SJCRH30 (cell line): ENCODE measurements around the gene GJC2. TPM values are rescaled to one million over a fixed set of nuclear protein-coding genes. Genes with fewer than 3 reads are reported as not detected.

ENCODE experiments used
- DNase-seq, 2 experiments: peaks; one replicate each; pipeline ENCODE4 v3.0.0-alpha.2; 2015 to 2020
- H3K27ac ChIP-seq: fragments of 250-450 bp; sonication (Bioruptor Pico); 2 replicates; pipeline ENCODE4 v1.5.1; 2020; ENCODE audit warnings: mild to moderate bottlenecking, moderate library complexity
- H3K27me3 ChIP-seq: fragments of 250-450 bp; sonication (Bioruptor Pico); 2 replicates; pipeline ENCODE4 v1.5.1; 2020; ENCODE audit warnings: mild to moderate bottlenecking, moderate library complexity
- H3K36me3 ChIP-seq: fragments of 250-450 bp; sonication (Bioruptor Pico); 2 replicates; pipeline ENCODE4 v1.5.1; 2020; ENCODE audit warnings: mild to moderate bottlenecking, moderate library complexity
- H3K4me1 ChIP-seq: fragments of 250-450 bp; sonication (Bioruptor Pico); 2 replicates; pipeline ENCODE4 v1.5.1; 2020; ENCODE audit warnings: mild to moderate bottlenecking, moderate library complexity
- H3K4me3 ChIP-seq: fragments of 250-450 bp; sonication (Bioruptor Pico); 2 replicates; pipeline ENCODE4 v1.5.1; 2020; ENCODE audit warnings: mild to moderate bottlenecking, moderate library complexity
- H3K9me3 ChIP-seq: fragments of 250-450 bp; sonication (Bioruptor Pico); replicated peaks from 2 replicates; pipeline ENCODE4 v1.5.1; 2020; ENCODE audit warnings: mild to moderate bottlenecking, moderate library complexity
- total RNA-seq: library from RNA; depleted of rRNA; stranded (reverse); fragments of >200 nt; shearing (Covaris generic); gene quantifications from 2 replicates; pipeline ENCODE4 v1.2.3, GENCODE V29; 2014; rRNA removed

The GJC2 gene
- 0.43 and 0.59 TPM in 2 replicates for total RNA-seq

DNA sequence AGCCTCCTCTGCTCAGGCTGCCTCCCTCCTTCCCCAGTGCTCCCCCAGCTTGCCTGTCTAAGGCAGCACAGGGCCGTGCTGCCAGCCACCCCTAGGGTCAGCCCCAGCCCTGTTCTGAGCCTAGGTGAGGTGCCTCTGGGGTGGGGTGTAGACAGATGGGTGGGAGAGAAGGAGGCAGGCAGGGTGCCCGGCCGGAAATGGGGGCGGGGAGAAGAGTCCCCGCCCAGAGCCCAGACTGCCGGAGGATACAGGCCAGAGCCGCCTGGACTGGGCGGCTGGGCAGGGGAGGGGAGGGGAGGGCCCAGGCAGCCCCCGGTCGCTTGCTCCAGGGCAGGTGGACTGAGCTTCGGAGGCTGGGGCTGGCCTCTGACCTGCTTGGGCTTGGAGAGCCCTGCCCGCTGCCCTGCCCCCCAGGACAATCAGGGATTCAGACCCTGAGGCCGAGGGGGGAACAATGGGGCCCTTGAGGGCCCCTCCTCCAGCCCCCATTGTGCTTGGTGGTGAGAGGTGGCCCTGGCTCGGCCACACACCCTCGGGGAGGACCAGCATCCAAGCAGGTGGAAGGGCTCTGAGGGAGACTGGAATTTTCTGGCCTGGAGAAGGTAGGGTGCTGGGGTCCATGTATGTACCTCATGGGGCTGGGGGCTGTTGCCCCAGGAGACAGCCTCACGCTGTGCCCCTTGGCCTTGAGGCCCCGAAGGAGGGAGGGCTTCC is at the start of gene GJC2:
TSS of gene GJC2 (plus strand) at position 525 of the 714 bp plus-strand sequence. CDS start 7,829 bp downstream, outside the sequence.
- DNase-seq = peak in 1 of 2 experiments; percentile 31
- H3K4me1 ChIP-seq = peaks cover 6% of the 10 kb centered on the region; the same call in 1 of the 2 replicates
- 0 out of 2 replicates have a peak, but pooled peaks cover 4% of the 10 kb centered on the region for H3K36me3 ChIP-seq
- H3K4me3 ChIP-seq = no peak within 1 kb of the TSS
- no peak within 1 kb of the TSS for H3K27ac ChIP-seq
- H3K27me3 ChIP-seq = no peaks in the 10 kb centered on the region
- H3K9me3 ChIP-seq = no peaks in the 10 kb centered on the region

DNA sequence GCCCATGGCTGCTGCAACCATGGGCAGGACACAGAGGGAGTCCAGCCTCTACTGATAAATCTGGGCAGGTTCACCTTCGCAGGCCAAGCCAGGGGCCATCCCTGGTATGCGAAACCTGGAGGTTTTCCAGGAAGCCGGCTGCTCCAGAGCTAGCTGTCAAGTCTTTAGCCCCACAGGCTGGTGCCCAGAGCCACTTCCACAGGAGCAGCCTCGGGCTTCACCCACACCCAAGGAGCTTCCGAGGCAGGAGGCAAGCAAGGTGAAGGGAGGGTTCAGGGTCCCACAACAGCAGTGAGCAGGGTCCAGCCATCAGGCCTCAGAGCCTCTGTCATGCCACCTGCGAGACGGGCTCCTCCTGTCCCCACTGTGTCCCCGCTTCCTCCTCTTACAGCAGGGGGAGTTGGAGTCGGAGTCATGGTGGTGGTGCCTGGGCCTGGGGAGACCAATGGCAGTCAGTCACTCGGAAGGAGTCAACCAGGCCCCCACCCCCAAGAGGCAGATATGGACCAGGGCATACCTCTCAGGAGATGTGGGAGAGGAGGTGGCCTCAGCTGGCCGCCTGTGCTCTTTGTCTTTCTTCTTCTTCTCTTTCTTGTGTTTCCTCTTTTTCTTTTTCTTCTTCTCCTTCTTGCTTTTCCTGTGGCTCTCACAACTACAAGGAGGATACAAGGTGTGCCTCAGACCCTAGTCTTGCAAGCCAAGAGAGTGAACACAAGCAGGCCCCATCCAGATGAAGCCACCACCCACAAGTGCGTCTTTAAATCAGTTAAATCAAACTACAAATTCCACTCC is 48.7 kb upstream of the GJC2 start:
- DNase-seq = peak in 1 of 2 experiments; percentile 11
- H3K27me3 ChIP-seq = no peaks in the 10 kb centered on the region
- no peak overlapping the region for H3K4me3 ChIP-seq
- no peaks in the 10 kb centered on the region for H3K4me1 ChIP-seq
- H3K9me3 ChIP-seq = no peaks in the 10 kb centered on the region
- no peak overlapping the region for H3K27ac ChIP-seq
- peaks cover 57% of the 10 kb centered on the region for H3K36me3 ChIP-seq

DNA sequence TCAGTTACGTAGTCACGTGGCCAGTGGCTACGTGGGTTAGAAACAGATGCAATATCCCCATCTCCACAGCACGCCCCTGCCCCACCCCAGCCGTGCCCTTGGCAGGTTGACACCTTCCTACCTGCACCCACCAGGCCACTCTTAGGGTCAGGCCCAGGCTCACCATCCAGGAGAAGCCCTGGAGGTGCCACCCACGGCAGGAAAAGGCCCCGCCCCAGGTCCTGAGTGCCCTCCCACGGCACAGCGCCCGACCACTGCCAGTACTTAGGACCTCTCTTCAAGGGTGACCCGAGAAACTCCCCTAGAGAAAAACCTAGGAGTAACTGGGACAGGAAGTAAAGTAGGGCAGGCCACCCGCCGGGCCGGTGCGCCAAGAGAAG is 48.1 kb upstream of the GJC2 start:
- no peak for DNase-seq
- H3K27ac ChIP-seq = no peak overlapping the region
- no peak overlapping the region for H3K4me3 ChIP-seq
- H3K9me3 ChIP-seq = no peaks in the 10 kb centered on the region
- no peaks in the 10 kb centered on the region for H3K27me3 ChIP-seq
- H3K4me1 ChIP-seq = no peaks in the 10 kb centered on the region
- peaks cover 51% of the 10 kb centered on the region for H3K36me3 ChIP-seq

DNA sequence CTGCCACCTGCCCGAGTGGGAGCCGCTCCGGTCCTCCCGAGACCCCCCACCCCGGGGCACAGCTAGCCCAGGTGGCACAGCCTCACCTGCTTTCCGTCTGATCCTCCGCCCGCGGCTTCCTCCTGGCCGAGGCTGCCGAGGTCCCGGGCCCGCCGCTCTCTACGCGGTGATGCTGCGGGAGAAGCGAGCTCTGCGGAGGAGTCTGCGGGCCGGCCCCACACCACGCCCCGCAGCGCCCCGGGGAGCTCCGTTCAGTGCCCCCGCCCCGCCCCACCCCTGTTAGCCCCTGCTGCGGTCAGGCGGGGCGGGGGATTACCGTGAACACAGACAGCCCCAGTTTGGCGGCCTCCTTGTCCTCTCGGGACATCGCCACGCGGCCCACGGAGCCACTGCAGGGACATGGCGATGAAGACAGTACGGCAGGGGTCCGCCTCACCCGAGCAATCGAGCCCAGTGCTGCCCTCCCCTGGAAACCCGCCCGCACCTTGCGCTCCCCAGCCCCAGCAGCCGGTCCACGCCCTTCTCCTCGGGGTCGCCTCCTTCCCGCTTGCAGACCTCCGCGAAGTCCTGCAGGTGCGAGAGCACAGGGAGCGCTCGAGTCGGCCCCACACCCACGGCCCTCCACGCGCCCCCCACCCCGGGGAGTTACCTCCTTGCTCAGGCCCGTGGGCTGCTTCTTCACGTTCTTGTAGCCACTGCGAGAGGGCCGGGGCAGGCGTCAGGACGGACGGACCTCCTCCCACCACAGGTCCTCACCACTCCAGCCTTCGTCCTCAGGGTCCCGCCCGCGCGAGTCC is 47.5 kb upstream of the GJC2 start:
- Histone ChIP-seq H3K27me3 (no peaks in the 10 kb centered on the region), H3K4me1 (no peaks in the 10 kb centered on the region), H3K4me3 (peak overlapping the region; percentile 78), H3K36me3 (peaks cover 45% of the 10 kb centered on the region), H3K27ac (no peak overlapping the region), H3K9me3 (no peaks in the 10 kb centered on the region)
- peak in 1 of 2 experiments; percentile 44 for DNase-seq

DNA sequence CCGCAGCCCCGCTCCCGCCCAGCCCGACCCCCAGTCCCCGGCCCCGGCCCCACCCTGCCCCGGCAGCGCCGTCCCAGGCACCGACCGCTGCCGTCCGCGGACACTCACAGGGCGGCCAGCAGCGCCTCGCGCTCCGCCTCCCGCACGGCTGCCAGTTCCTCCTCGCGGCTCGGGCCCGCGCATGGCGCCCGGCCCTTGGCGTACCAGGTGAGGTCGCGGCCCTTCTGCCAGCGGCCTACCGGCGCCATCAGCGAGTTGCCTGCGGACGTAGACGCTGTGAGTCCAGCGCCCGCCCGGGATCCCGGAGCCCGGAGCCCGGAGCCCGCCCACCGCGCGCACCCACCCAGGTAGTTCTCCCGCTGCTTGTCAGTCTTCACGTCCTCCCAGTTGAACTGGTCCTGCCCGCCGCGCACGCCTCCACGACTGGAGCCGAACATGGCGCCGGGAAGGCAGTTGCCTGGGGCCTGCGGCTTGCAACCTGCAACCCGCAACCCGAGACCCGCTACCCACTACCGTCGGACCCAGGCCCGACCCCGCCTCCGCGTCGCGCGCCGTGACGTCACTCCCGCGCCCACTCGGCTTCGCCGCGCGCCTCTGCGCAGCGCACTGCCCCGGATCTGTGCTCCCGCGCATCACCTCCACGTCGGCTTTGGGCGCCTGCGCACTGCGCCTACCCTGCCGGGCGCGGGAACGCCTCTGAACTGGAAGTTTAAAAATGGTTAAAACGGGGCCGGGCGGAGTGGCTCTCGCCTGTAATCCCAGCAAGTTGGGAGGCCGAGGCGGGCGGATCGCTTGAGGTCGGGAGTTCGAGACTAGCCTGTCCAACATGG is 46.7 kb upstream of the GJC2 start, which contains the start of gene C1orf35:
TSS of gene C1orf35 (minus strand) at position 535 of the 830 bp plus-strand sequence. CDS start at position 437, 98 bp downstream.
- Histone ChIP-seq H3K27ac (peak within 1 kb of the TSS; percentile 46), H3K27me3 (no peaks in the 10 kb centered on the region), H3K4me3 (peak within 1 kb of the TSS; percentile 78), H3K9me3 (no peaks in the 10 kb centered on the region), H3K36me3 (peaks cover 37% of the 10 kb centered on the region), H3K4me1 (no peaks in the 10 kb centered on the region)
- peak; percentile 96 to 97 for DNase-seq

DNA sequence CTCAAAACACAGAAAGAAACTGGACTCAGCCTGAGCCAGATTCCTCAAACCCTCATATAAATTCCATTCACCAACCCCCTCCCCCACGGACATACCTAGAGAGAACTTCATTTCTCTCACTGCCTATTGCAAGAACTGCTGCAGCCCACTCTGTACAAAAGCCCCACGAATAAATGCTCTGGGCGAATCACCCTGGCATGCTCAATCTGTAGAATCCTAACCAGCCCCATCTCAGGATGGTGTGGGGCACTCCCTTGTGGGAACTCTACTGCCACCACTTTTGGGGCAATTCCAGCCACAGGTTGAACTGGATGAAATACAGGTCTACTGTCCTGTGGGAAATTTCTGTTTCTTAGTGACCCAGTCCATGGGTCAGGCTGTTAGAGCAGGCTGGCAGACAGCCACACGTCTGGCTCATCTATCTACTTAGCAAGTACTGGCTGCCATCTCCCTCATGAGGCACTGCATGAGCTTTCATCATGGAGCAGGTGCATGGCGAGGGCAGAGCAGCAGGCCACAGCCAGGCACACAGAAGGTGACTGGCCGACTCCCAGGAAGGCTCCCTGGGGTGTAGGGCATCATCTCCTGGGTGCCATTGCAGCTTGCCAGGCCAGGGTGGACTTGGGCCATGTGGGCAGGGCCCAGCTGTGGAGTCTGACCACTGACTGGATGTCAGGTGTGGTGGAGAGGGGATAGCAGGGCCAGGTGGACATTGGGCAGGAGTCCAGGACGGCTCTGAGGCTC is 45.0 kb upstream of the GJC2 start:
- H3K4me3 ChIP-seq = no peak overlapping the region
- no peaks in the 10 kb centered on the region for H3K27me3 ChIP-seq
- peaks cover 22% of the 10 kb centered on the region for H3K36me3 ChIP-seq
- no peak for DNase-seq
- H3K27ac ChIP-seq = no peak overlapping the region
- no peaks in the 10 kb centered on the region for H3K4me1 ChIP-seq
- H3K9me3 ChIP-seq = no peaks in the 10 kb centered on the region

DNA sequence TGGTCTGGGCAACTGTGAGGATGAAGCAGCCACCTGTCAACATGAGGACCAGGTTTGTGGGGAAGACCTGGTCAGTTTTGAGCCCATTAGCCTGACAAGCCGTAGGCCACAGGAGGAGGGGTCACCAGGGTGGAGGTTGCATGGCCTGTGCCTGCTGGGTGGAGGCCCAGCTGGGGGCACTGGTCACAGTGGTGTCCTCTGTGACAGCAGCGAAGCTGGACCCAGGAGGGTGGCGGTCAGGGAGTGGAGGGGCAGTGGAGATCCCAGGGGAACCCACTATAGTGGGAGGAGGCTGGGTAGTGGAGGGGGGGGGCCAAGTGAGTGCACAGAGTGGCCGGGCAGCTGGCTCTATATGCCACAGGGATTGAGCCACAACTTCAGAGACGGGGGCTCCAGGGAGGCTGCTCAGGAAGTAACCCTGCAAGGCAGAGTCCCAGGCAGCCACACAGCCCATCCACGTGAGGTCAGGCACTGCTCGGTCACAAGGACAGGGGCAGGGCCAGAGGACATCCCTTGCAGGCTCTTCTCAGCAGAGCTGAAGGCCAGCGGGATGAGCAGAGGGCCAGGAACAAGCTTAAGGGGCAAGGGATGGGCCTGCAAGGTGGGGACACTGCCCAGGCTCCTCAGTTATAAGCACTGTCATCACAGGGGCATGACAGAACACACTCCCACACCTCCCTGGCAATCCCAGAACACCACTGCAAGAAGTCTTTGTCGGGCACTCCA is 44.3 kb upstream of the GJC2 start:
- H3K36me3 ChIP-seq = peaks cover 14% of the 10 kb centered on the region
- no peaks in the 10 kb centered on the region for H3K27me3 ChIP-seq
- H3K9me3 ChIP-seq = no peaks in the 10 kb centered on the region
- no peak overlapping the region for H3K4me3 ChIP-seq
- DNase-seq = no peak
- H3K4me1 ChIP-seq = peaks cover 3% of the 10 kb centered on the region
- H3K27ac ChIP-seq = no peak overlapping the region

DNA sequence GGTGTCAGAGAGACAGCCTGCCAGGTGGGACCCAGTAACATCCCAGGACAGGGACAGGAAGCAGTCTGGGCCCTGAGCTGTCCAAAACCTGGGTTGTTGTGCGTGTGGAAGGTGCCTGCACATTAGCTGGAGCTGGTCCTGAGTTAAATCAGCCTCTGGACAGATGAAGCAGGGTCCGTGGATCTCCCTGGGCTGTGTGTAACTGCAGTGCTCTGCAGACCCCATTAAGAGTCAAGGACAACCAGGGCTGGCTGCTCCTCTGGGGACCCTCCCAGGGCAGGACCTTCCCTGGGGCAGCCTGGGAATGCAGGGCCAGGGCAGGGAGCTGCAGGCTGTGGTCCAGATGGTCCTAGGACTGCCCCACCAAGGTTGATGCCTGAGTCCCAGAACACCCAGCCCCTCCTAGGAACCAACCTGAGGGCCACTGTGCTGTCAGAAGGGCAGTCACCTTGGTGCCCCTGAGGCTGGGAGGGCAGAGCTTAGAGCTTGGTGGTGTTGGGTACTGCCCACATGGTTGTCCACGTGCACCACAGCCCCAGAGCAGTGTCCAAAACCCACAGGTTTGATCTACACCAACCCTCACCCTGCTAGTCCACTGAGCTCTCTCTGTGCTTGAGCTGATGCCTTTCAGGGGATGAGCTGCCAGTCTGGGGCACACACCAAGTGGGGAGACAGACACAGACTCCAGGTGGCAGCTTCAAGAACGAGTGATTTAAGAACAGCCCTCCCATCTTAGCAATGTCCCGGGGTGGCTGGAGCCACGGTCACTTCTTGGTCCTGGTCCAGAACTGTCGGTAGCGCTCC is 43.5 kb upstream of the GJC2 start:
- DNase-seq = no peak

GRCh38 chr1:228106800-228107054 is 43.0 kb upstream of the GJC2 start:
- H3K9me3 ChIP-seq = no peaks in the 10 kb centered on the region
- no peaks in the 10 kb centered on the region for H3K27me3 ChIP-seq
- H3K36me3 ChIP-seq = 0 out of 2 replicates have a peak, but pooled peaks cover 2% of the 10 kb centered on the region
- H3K4me1 ChIP-seq = peaks cover 5% of the 10 kb centered on the region
- no peak for DNase-seq
- H3K27ac ChIP-seq = no peak overlapping the region
- H3K4me3 ChIP-seq = no peak overlapping the region

More for the DNA sequence above, 43.5 kb upstream of the GJC2 start:
- Histone ChIP-seq H3K36me3 (peaks cover 7% of the 10 kb centered on the region), H3K27ac (no peak overlapping the region), H3K4me3 (no peak overlapping the region), H3K9me3 (no peaks in the 10 kb centered on the region), H3K4me1 (peaks cover 5% of the 10 kb centered on the region), H3K27me3 (no peaks in the 10 kb centered on the region)

DNA sequence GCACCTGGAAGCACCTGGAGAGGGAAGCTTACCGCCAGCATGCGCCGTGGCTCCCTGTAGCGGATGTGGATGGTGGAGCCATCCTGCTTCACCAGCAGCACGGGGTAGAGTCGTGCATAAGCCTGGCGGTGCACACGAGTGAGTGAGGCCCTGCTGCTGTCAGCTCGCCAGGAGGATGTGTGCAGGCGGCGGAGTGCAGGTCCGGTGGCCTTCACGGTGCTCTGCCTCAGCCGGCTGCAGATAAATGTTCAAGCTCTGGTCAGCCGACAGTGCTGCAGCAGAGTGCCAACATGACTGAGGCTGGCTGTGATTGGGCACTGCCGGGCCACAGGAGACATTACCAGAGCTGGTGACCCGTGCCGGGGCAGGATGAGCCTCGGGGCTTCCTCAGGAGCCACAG is 42.1 kb upstream of the GJC2 start:
- Histone ChIP-seq H3K36me3 (0 out of 2 replicates have a peak, but pooled peaks cover 2% of the 10 kb centered on the region), H3K27ac (no peak overlapping the region), H3K27me3 (no peaks in the 10 kb centered on the region), H3K9me3 (no peaks in the 10 kb centered on the region; the same call in 1 of the 2 replicates), H3K4me1 (peaks cover 5% of the 10 kb centered on the region), H3K4me3 (no peak overlapping the region)
- DNase-seq = no peak

GRCh38 chr1:228108055-228108690 is 41.6 kb upstream of the GJC2 start:
- 0 out of 2 replicates have a peak, but pooled peaks cover 2% of the 10 kb centered on the region for H3K36me3 ChIP-seq
- H3K27ac ChIP-seq = no peak overlapping the region
- peak overlapping the region; percentile 94 for H3K4me3 ChIP-seq
- no peak for DNase-seq
- H3K4me1 ChIP-seq = peaks cover 5% of the 10 kb centered on the region
- no peaks in the 10 kb centered on the region; the same call in 1 of the 2 replicates for H3K9me3 ChIP-seq
- no peaks in the 10 kb centered on the region for H3K27me3 ChIP-seq

DNA sequence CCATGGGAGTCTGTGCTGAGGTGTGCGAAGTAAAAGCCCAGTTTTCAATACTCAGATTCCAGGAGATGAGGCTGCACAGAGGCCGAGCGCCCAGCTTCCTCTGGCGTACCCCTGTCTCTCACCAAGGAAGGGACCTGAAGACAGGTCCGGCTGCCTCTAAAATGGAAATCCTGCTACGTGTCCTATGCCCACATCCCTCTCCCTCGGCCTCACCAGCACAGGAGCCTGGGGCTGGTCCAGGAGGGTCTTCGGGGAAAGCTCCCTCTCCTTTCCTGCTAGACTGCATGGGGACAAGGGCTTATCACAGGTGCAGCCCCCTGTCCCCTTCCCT is 41.0 kb upstream of the GJC2 start:
- Histone ChIP-seq H3K9me3 (no peaks in the 10 kb centered on the region; the same call in none of the 2 replicates), H3K27me3 (no peaks in the 10 kb centered on the region), H3K4me3 (peak overlapping the region; percentile 94), H3K36me3 (0 out of 2 replicates have a peak, but pooled peaks cover 2% of the 10 kb centered on the region), H3K4me1 (peaks cover 5% of the 10 kb centered on the region), H3K27ac (peak overlapping the region; percentile 91)
- no peak for DNase-seq
